ENCODE results near the gene ABHD1. TPM values are rescaled to one million over a fixed set of nuclear protein-coding genes. Genes with fewer than 3 reads are reported as not detected.

The ABHD1 gene
- total RNA-seq, 5 donors from 2014 or later (not counting 1 experiment from before 2014, with no cell fraction given), result 0.66 to 1.4 (median 1.2) TPM

DNA sequence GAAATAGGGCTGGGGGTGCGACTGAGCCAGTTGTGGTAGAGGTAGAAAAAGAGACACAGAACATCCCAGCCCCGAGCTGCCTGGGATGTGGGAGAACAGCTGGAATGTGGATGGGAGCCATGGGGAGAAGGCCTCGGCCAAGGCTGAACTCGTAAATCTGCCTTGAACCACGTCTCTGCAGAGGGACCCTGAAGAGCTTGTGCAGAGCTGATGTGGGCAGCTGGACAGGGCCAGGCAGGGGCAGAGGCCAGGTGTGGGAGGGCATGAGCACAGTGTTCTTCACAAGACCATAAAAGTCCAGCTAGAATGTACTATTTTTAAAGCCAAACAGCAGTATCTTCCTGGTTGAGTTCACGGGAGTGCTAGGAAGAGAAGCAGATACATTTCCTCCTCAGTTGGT lies 30.9 kb downstream of the ABHD1 start:
- peaks cover 0 to 8% of the 10 kb centered on the region in 2 donors for H3K27me3 Mint-ChIP-seq
- ChIA-PET POLR2A (no interaction called here), CTCF (interaction anchor here in 1 of 2 donors (0.6 kb wide), 1 partner anchor 559 kb away, joined by 3 read pairs; no protein-coding TSS in a partner anchor)
- no peaks in the 10 kb centered on the region for H3K36me3 ChIP-seq (ENCODE audit: control insufficient read depth in 2 of 2, extremely low read depth in 1 of 2, insufficient read depth in 1 of 2, low read length in 1 of 2)
- H3K4me3 ChIP-seq (ENCODE audit: control insufficient read depth in 1 of 2, extremely low read depth in 1 of 2, low read length in 1 of 2), result no peak overlapping the region
- H3K9me3 ChIP-seq, result no peaks in the 10 kb centered on the region
- no peaks in the 10 kb centered on the region for H3K4me1 ChIP-seq (ENCODE audit: control insufficient read depth in 1 of 2, extremely low read depth in 1 of 2, insufficient read depth in 2 of 2, low read length in 2 of 2)
- no peaks in the 10 kb centered on the region for H3K36me3 Mint-ChIP-seq
- no peaks in the 10 kb centered on the region for H3K9me3 Mint-ChIP-seq
- H3K27ac ChIP-seq (ENCODE audit: low read length), result no peak overlapping the region
- no peaks in the 10 kb centered on the region for H3K4me1 Mint-ChIP-seq
- peaks cover 0 to 19% of the 10 kb centered on the region in 2 experiments for H3K27me3 ChIP-seq (replicated peaks in 1 of 2; ENCODE audit: control insufficient read depth in 2 of 2, extremely low read depth in 1 of 2, insufficient read depth in 2 of 2, low read length in 1 of 2)
- WGBS (ENCODE audit: insufficient coverage), result 74% methylated on average over 4 of the region's 6 CpGs
- H3K27ac Mint-ChIP-seq, result no peak overlapping the region
- DNase-seq (no peak), ATAC-seq (replicated peaks in 1 of 4) (no peak)
- no peak overlapping the region for H3K4me3 Mint-ChIP-seq

DNA sequence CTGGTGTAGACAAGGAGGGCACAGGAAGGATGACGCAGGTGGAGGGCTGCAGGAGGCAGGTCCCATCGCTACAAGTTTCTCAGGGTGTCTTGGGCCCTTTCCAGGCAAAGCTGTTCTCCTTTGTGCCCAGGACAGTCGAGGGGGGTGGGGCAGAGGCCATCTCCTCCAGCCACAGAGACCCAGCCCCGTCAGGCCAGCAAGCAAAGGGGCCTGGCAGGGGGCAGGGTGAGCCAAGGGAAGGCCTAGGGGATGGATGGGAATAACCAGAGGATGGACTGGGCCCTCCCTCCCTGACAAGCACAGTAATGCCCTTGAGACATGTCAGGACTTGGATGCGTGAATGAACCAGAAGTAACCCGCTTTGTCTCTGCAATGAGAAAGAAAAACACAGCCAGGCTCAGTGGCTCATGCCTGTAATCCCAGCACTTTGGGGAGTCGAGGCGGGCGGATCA lies 31.5 kb downstream of the ABHD1 start:
- ChIA-PET POLR2A (no interaction called here), CTCF (no interaction called here)
- H3K36me3 Mint-ChIP-seq, result no peaks in the 10 kb centered on the region
- Histone ChIP-seq H3K27ac (ENCODE audit: low read length) (no peak overlapping the region), H3K9me3 (no peaks in the 10 kb centered on the region), H3K36me3 (ENCODE audit: control insufficient read depth in 2 of 2, extremely low read depth in 1 of 2, insufficient read depth in 1 of 2, low read length in 1 of 2) (no peaks in the 10 kb centered on the region), H3K4me3 (ENCODE audit: control insufficient read depth in 1 of 2, extremely low read depth in 1 of 2, low read length in 1 of 2) (no peak overlapping the region), H3K4me1 (ENCODE audit: control insufficient read depth in 1 of 2, extremely low read depth in 1 of 2, insufficient read depth in 2 of 2, low read length in 2 of 2) (no peaks in the 10 kb centered on the region), H3K27me3 (replicated peaks in 1 of 2; ENCODE audit: control insufficient read depth in 2 of 2, extremely low read depth in 1 of 2, insufficient read depth in 2 of 2, low read length in 1 of 2) (peaks cover 0 to 15% of the 10 kb centered on the region in 2 experiments)
- DNase-seq (no peak), ATAC-seq (replicated peaks in 1 of 4) (no peak)
- H3K27ac Mint-ChIP-seq, result no peak overlapping the region
- 79% methylated on average over 7 of the region's 9 CpGs for WGBS (ENCODE audit: insufficient coverage)
- H3K9me3 Mint-ChIP-seq, result no peaks in the 10 kb centered on the region
- no peak overlapping the region for H3K4me3 Mint-ChIP-seq
- H3K27me3 Mint-ChIP-seq, result peaks cover 0 to 9% of the 10 kb centered on the region in 2 donors
- H3K4me1 Mint-ChIP-seq, result no peaks in the 10 kb centered on the region

DNA sequence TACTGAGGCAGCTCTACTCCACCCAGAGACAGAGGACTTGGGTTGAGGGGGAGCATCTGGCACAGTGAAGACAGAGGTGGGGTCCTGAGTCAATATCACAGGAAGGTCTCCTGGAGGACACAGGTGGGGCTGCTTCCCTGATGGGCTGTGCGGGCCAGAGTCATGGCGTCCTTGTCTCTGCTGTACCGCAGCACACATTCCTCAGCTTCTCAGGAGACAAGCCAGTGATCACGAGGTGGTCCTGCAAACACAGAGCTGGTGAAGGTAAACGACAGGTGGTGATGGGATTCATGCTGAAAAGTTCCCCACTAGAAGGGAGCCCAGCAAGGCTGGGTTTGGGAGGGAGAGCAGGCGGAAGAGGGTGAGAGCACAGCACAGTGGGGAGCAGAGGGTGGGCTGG lies 34.9 kb downstream of the ABHD1 start:
- Histone ChIP-seq H3K4me3 (ENCODE audit: control insufficient read depth in 1 of 2, extremely low read depth in 1 of 2, low read length in 1 of 2) (no peak overlapping the region), H3K27me3 (replicated peaks in 1 of 2; ENCODE audit: control insufficient read depth in 2 of 2, extremely low read depth in 1 of 2, insufficient read depth in 2 of 2, low read length in 1 of 2) (peaks cover 0 to 13% of the 10 kb centered on the region in 2 experiments), H3K27ac (ENCODE audit: low read length) (no peak overlapping the region), H3K36me3 (ENCODE audit: control insufficient read depth in 2 of 2, extremely low read depth in 1 of 2, insufficient read depth in 1 of 2, low read length in 1 of 2) (no peaks in the 10 kb centered on the region), H3K4me1 (ENCODE audit: control insufficient read depth in 1 of 2, extremely low read depth in 1 of 2, insufficient read depth in 2 of 2, low read length in 2 of 2) (no peaks in the 10 kb centered on the region), H3K9me3 (no peaks in the 10 kb centered on the region)
- H3K4me1 Mint-ChIP-seq, result no peaks in the 10 kb centered on the region
- DNase-seq (no peak), ATAC-seq (replicated peaks in 1 of 4) (no peak)
- CTCF ChIA-PET, result no interaction called here
- 83% methylated on average over 6 of the region's 6 CpGs for WGBS (ENCODE audit: insufficient coverage)
- H3K27ac Mint-ChIP-seq, result no peak overlapping the region
- POLR2A ChIA-PET, result no interaction called here
- H3K9me3 Mint-ChIP-seq, result no peaks in the 10 kb centered on the region
- no peaks in the 10 kb centered on the region for H3K36me3 Mint-ChIP-seq
- no peak overlapping the region for H3K4me3 Mint-ChIP-seq
- peaks cover 0 to 8% of the 10 kb centered on the region in 2 donors for H3K27me3 Mint-ChIP-seq

DNA sequence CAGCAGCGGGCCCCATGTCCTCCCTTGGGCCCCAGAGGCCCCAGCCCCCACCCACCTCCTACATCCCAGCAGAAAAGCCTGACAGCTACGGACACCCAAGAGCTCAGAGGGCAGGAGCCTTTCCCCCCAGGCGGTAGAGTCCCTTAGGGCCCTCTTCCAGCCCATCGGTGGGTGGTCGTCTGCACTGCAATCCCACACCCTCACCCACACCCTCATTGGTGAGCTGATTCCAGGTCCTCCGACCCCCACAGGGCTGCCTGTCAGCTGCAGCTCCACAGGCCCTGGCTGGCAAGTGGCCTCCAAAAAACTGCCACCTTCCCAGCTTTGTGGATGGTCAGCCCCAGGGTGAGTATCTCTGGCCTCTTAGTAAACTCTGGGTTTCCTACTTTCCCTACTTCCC lies 35.7 kb downstream of the ABHD1 start:
- H3K4me1 ChIP-seq (ENCODE audit: control insufficient read depth in 1 of 2, extremely low read depth in 1 of 2, insufficient read depth in 2 of 2, low read length in 2 of 2), result no peaks in the 10 kb centered on the region
- 88% methylated on average over 6 of the region's 6 CpGs for WGBS (ENCODE audit: insufficient coverage)
- H3K9me3 ChIP-seq, result no peaks in the 10 kb centered on the region
- H3K36me3 Mint-ChIP-seq, result no peaks in the 10 kb centered on the region
- H3K4me3 Mint-ChIP-seq, result no peak overlapping the region
- ATAC-seq (replicated peaks in 1 of 4) (no peak), DNase-seq (no peak)
- H3K4me3 ChIP-seq (ENCODE audit: control insufficient read depth in 1 of 2, extremely low read depth in 1 of 2, low read length in 1 of 2), result no peak overlapping the region
- POLR2A ChIA-PET, result no interaction called here
- peaks cover 0 to 8% of the 10 kb centered on the region in 2 donors for H3K27me3 Mint-ChIP-seq
- no peak overlapping the region for H3K27ac Mint-ChIP-seq
- no peaks in the 10 kb centered on the region for H3K36me3 ChIP-seq (ENCODE audit: control insufficient read depth in 2 of 2, extremely low read depth in 1 of 2, insufficient read depth in 1 of 2, low read length in 1 of 2)
- CTCF ChIA-PET, result no interaction called here
- H3K9me3 Mint-ChIP-seq, result no peaks in the 10 kb centered on the region
- no peak overlapping the region for H3K27ac ChIP-seq (ENCODE audit: low read length)
- peaks cover 0 to 12% of the 10 kb centered on the region in 2 experiments for H3K27me3 ChIP-seq (replicated peaks in 1 of 2; ENCODE audit: control insufficient read depth in 2 of 2, extremely low read depth in 1 of 2, insufficient read depth in 2 of 2, low read length in 1 of 2)
- H3K4me1 Mint-ChIP-seq, result no peaks in the 10 kb centered on the region

DNA sequence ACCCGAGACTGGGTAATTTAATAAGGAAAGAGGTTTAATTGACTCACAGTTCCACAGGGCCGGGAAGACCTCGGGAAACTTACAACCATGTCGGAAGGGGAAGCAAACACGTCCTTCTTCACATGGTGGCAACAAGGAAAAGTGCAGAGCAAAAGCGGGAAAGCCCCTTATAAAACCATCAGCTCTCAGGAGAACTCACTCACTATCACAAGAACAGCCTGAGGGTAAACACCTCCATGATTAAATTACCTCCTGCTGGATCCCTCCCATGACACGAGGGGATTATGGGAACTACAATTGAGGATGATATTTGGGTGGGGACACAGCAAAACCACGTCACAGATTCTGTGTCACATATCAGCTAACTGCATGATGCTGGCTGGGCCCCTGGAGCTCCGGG lies 36.6 kb downstream of the ABHD1 start:
- POLR2A ChIA-PET, result no interaction called here
- H3K27me3 Mint-ChIP-seq, result peaks cover 0 to 8% of the 10 kb centered on the region in 2 donors
- 88% methylated on average over 4 of the region's 9 CpGs for WGBS (ENCODE audit: insufficient coverage)
- Histone ChIP-seq H3K4me3 (ENCODE audit: control insufficient read depth in 1 of 2, extremely low read depth in 1 of 2, low read length in 1 of 2) (no peak overlapping the region), H3K27me3 (replicated peaks in 1 of 2; ENCODE audit: control insufficient read depth in 2 of 2, extremely low read depth in 1 of 2, insufficient read depth in 2 of 2, low read length in 1 of 2) (peaks cover 0 to 5% of the 10 kb centered on the region in 2 experiments), H3K36me3 (ENCODE audit: control insufficient read depth in 2 of 2, extremely low read depth in 1 of 2, insufficient read depth in 1 of 2, low read length in 1 of 2) (no peaks in the 10 kb centered on the region), H3K9me3 (no peaks in the 10 kb centered on the region), H3K27ac (ENCODE audit: low read length) (no peak overlapping the region), H3K4me1 (ENCODE audit: control insufficient read depth in 1 of 2, extremely low read depth in 1 of 2, insufficient read depth in 2 of 2, low read length in 2 of 2) (no peaks in the 10 kb centered on the region)
- no peaks in the 10 kb centered on the region for H3K9me3 Mint-ChIP-seq
- no peak overlapping the region for H3K4me3 Mint-ChIP-seq
- no peak overlapping the region for H3K27ac Mint-ChIP-seq
- H3K4me1 Mint-ChIP-seq, result no peaks in the 10 kb centered on the region
- no peaks in the 10 kb centered on the region for H3K36me3 Mint-ChIP-seq
- DNase-seq (no peak), ATAC-seq (replicated peaks in 1 of 4) (no peak)
- CTCF ChIA-PET, result interaction anchor here in 1 of 2 donors (0.7 to 1.5 kb wide), 2 partner anchors 10 to 151 kb away, joined by 3 to 4 read pairs; no protein-coding TSS in a partner anchor

DNA sequence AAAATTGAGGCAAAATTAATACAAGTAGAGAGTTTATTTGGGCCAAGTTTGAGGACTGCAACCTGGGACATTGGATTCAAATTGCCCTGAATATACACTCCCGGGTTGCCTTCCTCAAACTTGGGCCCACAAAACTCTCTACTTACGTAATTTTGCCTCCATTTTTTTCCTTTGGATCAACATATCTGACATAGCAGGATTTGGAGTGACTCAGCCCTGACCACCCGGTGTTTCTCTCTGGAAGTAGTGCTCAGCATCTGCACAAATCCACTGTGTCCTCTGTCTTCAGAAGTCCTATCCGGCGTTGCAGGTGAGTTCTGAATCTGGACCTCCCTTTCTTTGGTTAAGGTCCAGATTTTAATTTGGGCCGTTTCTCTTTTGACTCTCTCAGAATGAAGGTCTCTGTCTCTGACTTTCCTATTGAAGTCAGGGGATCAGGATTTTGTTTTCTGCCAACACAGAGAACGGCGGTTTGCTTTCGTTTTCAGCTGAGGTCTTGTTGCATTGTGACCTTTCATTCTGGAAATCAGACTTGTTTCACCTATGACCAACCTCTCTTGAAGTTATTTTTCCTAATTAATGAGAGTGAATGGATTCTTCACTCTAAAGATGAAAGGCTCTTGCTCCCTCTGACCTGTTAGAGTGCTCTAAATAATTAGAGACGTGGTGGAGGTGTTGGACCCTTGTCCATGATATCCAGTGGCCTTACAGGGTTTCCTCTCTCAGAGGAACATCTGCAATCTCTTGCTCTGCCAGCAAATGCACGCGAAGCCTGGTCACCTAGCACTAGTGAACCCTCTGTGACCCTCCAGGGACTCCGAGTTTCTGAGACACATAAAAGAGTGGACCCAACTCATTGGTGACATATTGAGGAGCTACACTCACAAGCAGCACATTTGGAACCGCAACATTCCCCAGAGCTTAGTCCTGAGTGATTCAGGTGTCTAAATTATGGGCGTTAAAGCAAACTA lies 38.8 kb downstream of the ABHD1 start:
- Histone ChIP-seq H3K27ac (ENCODE audit: low read length) (no peak overlapping the region), H3K4me1 (ENCODE audit: control insufficient read depth in 1 of 2, extremely low read depth in 1 of 2, insufficient read depth in 2 of 2, low read length in 2 of 2) (no peaks in the 10 kb centered on the region), H3K9me3 (no peaks in the 10 kb centered on the region), H3K27me3 (replicated peaks in 1 of 2; ENCODE audit: control insufficient read depth in 2 of 2, extremely low read depth in 1 of 2, insufficient read depth in 2 of 2, low read length in 1 of 2) (peaks cover 0 to 2% of the 10 kb centered on the region in 2 experiments), H3K36me3 (ENCODE audit: control insufficient read depth in 2 of 2, extremely low read depth in 1 of 2, insufficient read depth in 1 of 2, low read length in 1 of 2) (no peaks in the 10 kb centered on the region), H3K4me3 (ENCODE audit: control insufficient read depth in 1 of 2, extremely low read depth in 1 of 2, low read length in 1 of 2) (no peak overlapping the region)
- Mint-ChIP-seq H3K36me3 (no peaks in the 10 kb centered on the region), H3K4me1 (no peaks in the 10 kb centered on the region), H3K27ac (no peak overlapping the region), H3K27me3 (peaks cover 0 to 8% of the 10 kb centered on the region in 2 donors), H3K9me3 (no peaks in the 10 kb centered on the region), H3K4me3 (no peak overlapping the region)
- CTCF ChIA-PET, result interaction anchor here in 1 of 2 donors (0.7 kb wide), 1 partner anchor 200 kb away, joined by 3 read pairs; no protein-coding TSS in a partner anchor
- DNase-seq (no peak), ATAC-seq (replicated peaks in 1 of 4) (no peak)
- 84% methylated on average over 7 of the region's 15 CpGs for WGBS (ENCODE audit: insufficient coverage)
- POLR2A ChIA-PET, result no interaction called here

All from T-cell (primary cell).